ENCODE measurements around the gene CHRNA5.

CHRNA5 gene

DNA sequence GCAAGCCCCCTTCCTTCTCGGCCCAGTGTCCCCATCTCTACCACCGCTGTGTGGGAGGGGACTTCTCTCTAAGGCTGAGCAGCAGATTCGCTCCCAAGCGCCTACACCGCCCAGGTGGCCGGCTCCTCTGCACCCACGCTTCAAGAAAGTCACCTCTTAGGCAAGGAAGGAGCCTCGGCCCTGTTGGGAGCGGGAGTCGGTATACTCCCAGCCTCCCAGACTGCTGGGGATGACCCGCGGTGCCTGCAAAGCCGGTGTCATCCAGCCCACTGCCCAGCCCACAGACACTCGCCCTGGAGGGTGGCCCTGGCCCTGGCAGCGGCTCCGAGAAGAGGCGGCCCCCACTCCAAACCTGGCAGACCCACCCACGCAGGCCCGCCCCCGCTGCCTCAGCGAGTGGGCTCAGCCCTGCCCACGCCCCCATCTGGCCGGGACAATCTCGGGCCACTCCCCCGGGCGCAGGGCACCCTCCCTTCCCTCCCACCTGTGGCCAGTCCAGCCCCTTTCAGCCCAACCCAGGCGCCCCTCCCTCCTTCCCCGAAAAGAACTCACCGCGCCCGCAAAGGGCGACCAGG, 75.3 kb downstream of the CHRNA5 start:
- no peak for DNase-seq

DNA sequence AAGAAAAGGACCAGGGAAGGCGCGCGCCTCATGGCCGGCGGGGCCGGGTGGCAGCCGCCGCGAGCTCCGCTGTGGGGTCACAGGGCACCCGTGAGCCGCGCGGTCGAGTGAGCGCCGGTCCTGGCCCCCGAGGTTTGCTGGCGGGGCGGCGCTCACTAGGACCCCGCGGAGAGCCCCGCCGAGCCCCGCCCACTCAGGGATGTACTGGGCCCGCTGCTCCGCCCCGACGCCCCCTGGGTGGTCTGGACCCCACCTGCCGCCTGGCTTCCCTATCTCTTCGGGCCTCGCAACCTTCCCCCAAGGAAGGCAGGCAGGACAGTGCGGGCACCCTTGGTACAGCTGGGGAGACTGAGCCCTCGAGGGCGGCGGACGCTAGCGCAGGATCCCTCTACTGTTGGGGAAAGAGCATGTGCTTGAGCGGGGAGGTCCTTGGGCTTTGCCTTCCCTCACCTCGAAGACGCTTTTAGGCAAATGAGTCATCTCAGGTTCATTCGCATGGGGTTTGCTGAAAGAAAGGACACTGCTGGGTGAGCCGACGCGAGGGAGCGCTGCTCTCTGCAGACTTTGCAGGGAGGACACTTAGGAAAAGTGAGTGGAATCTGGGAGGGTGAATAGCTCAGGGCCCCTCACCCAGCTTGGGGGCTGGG, 75.9 kb downstream of the CHRNA5 start, which contains the start of gene CHRNB4:
CHRNB4 (minus strand) TSS at position 109 of the 647 bp plus-strand sequence; CDS start at position 32, 77 bp downstream.
- no peak for DNase-seq

- no peak for DNase-seq
Measured at GRCh38 chr15:78641749-78642275, 76.5 kb downstream of the CHRNA5 start.

- no peak for DNase-seq
Measured at GRCh38 chr15:78642331-78642730, 77.0 kb downstream of the CHRNA5 start.
